Neuronal stem cell (in vitro differentiated cells): ENCODE data around the gene TOE1.

ENCODE experiments used
- DNase-seq: peaks from one replicate; pipeline ENCODE4 v3.0.0-alpha.2; 2013; ENCODE audit warnings: low spot score
- H2AFZ ChIP-seq: one replicate; pipeline ENCODE4 v1.6.1; 2013; ENCODE audit warnings: mild to moderate bottlenecking, low read length, inconsistent platforms
- H2AK5ac ChIP-seq: 2 replicates; pipeline ENCODE4 v1.6.1; 2013; ENCODE audit warnings: low read depth, mild to moderate bottlenecking, inconsistent platforms, low read length, moderate library complexity, mixed read lengths
- H2BK120ac ChIP-seq: 2 replicates; pipeline ENCODE4 v1.6.1; 2013; ENCODE audit warnings: low read depth, mild to moderate bottlenecking, inconsistent platforms, low read length, moderate library complexity, mixed read lengths
- H2BK12ac ChIP-seq: one replicate; pipeline ENCODE4 v1.6.1; 2013; ENCODE audit warnings: low read length, inconsistent platforms
- H2BK15ac ChIP-seq: 2 replicates; pipeline ENCODE4 v1.6.1; 2013; ENCODE audit warnings: mild to moderate bottlenecking, low read length, inconsistent platforms, mixed read lengths
- H2BK5ac ChIP-seq: one replicate; pipeline ENCODE4 v1.6.1; 2013; ENCODE audit warnings: inconsistent platforms, mild to moderate bottlenecking, low read length, moderate library complexity
- H3K14ac ChIP-seq: one replicate; pipeline ENCODE4 v1.6.1; 2013; ENCODE audit warnings: low read length, inconsistent platforms
- H3K18ac ChIP-seq: 2 replicates; pipeline ENCODE4 v1.6.1; 2013; ENCODE audit warnings: low read length, inconsistent platforms
- H3K23ac ChIP-seq: 2 replicates; pipeline ENCODE4 v1.6.1; 2013; ENCODE audit warnings: low read depth, mild to moderate bottlenecking, mixed read lengths, low read length, inconsistent platforms; ENCODE audit not compliant: poor library complexity
- H3K27ac ChIP-seq: replicated peaks from 3 replicates; pipeline ENCODE4 v1.5.1; 2013; ENCODE audit warnings: low read length, inconsistent platforms
- H3K27me3 ChIP-seq, 3 experiments: 2 replicates each; pipeline ENCODE4 v1.6.1; 2013; ENCODE audit warnings: low read length in 3 of 3, mild to moderate bottlenecking in 2 of 3, inconsistent platforms in 1 of 3, low read depth in 1 of 3, mixed read lengths in 1 of 3, moderate library complexity in 1 of 3; ENCODE audit not compliant: control insufficient read depth in 3 of 3, insufficient read depth in 3 of 3
- H3K36me3 ChIP-seq, 2 donors: replicated peaks in 1 of 2; 2 replicates each; pipeline ENCODE4 v1.6.1; 2013; ENCODE audit warnings: low read length in 2 of 2; ENCODE audit not compliant: control insufficient read depth in 2 of 2, insufficient read depth in 2 of 2
- H3K4ac ChIP-seq: 2 replicates; pipeline ENCODE4 v1.6.1; 2013; ENCODE audit warnings: inconsistent platforms, mild to moderate bottlenecking, low read length, moderate library complexity
- H3K4me1 ChIP-seq, 2 donors: 1 replicate in 1 of 2; 2 replicates in 1 of 2; pipeline ENCODE4 v1.6.1; 2013; ENCODE audit warnings: low read length in 2 of 2, low read depth in 1 of 2; ENCODE audit not compliant: control insufficient read depth in 2 of 2, insufficient read depth in 1 of 2
- H3K4me2 ChIP-seq: one replicate; pipeline ENCODE4 v1.6.1; 2013; ENCODE audit warnings: mild to moderate bottlenecking, low read length, inconsistent platforms; ENCODE audit not compliant: insufficient read depth, poor library complexity, severe bottlenecking
- H3K4me3 ChIP-seq, 2 donors: 2 replicates each; pipeline ENCODE4 v1.5.1; 2013; ENCODE audit warnings: low read length in 2 of 2, mild to moderate bottlenecking in 2 of 2, inconsistent platforms in 1 of 2, moderate library complexity in 1 of 2
- H3K79me1 ChIP-seq: one replicate; pipeline ENCODE4 v1.6.1; 2013; ENCODE audit warnings: low read depth, mild to moderate bottlenecking, inconsistent platforms, low read length, moderate library complexity
- H3K9ac ChIP-seq: one replicate; pipeline ENCODE4 v1.6.1; 2013; ENCODE audit warnings: mild to moderate bottlenecking, low read depth, low read length, inconsistent platforms; ENCODE audit not compliant: poor library complexity
- H3K9me3 ChIP-seq, 2 donors: replicated peaks in 1 of 2; 2 replicates each; pipeline versions ENCODE3 to v1.6.1; 2013; ENCODE audit warnings: low read length in 2 of 2, mild to moderate bottlenecking in 2 of 2, inconsistent platforms in 1 of 2, low read depth in 1 of 2, mixed read lengths in 1 of 2, moderate library complexity in 1 of 2; ENCODE audit not compliant: control insufficient read depth in 2 of 2, insufficient read depth in 1 of 2
- H4K8ac ChIP-seq: one replicate; pipeline ENCODE4 v1.6.1; 2013; ENCODE audit warnings: low read depth, mild to moderate bottlenecking, inconsistent platforms, low read length, moderate library complexity
- H4K91ac ChIP-seq: one replicate; pipeline ENCODE4 v1.6.1; 2013; ENCODE audit warnings: low read length, low read depth, mild to moderate bottlenecking, inconsistent platforms; ENCODE audit not compliant: poor library complexity
- whole genome bisulfite sequencing, 2 donors: extraction: QIAGEN DNeasy Blood & Tissue Kit; methylation state at CpG; one replicate each; pipeline ENCODE4 v1.1.7; 2013; ENCODE audit warnings: missing lambda C conversion rate in 2 of 2, mixed read lengths in 1 of 2; ENCODE audit not compliant: insufficient read length in 2 of 2, insufficient replicate concordance in 1 of 2; ENCODE audit errors: extremely low coverage in 2 of 2; 5-methylcytosine and 5-hydroxymethylcytosine counted together

Gene TOE1

GRCh38 chr1:45375104-45376090, 35.4 kb downstream of the TOE1 start:
- no peak overlapping the region for H2BK12ac ChIP-seq
- no peaks in the 10 kb centered on the region for H3K79me1 ChIP-seq
- H3K27ac ChIP-seq, result no peak overlapping the region
- no peak overlapping the region for H4K91ac ChIP-seq
- no peaks in the 10 kb centered on the region for H3K36me3 ChIP-seq
- H2BK5ac ChIP-seq, result no peak overlapping the region
- no peak overlapping the region for H3K18ac ChIP-seq
- no CpG with 5 or more reads among the region's 3 CpGs for WGBS, 2 donors
- no peak overlapping the region for H3K4me3 ChIP-seq
- no peak overlapping the region for H3K4ac ChIP-seq
- no peak overlapping the region for H2AFZ ChIP-seq
- H3K4me2 ChIP-seq, result no peak overlapping the region
- DNase-seq, result no peak
- no peaks in the 10 kb centered on the region for H3K27me3 ChIP-seq
- no peak overlapping the region for H2AK5ac ChIP-seq
- no peak overlapping the region for H3K23ac ChIP-seq
- no peaks in the 10 kb centered on the region for H3K9me3 ChIP-seq
- H3K9ac ChIP-seq, result no peak overlapping the region
- no peak overlapping the region for H2BK120ac ChIP-seq
- H2BK15ac ChIP-seq, result no peak overlapping the region
- no peak overlapping the region for H4K8ac ChIP-seq
- H3K14ac ChIP-seq, result no peak overlapping the region
- no peaks in the 10 kb centered on the region for H3K4me1 ChIP-seq

- H3K4me2 ChIP-seq, result no peak overlapping the region
- H2AFZ ChIP-seq, result no peak overlapping the region
- H3K27me3 ChIP-seq, result no peaks in the 10 kb centered on the region
- H2BK120ac ChIP-seq, result no peak overlapping the region
- no peak overlapping the region for H3K18ac ChIP-seq
- no peak overlapping the region for H3K14ac ChIP-seq
- no peak overlapping the region for H2BK12ac ChIP-seq
- no peak overlapping the region for H2BK5ac ChIP-seq
- no peak for DNase-seq
- no peaks in the 10 kb centered on the region for H3K79me1 ChIP-seq
- H2AK5ac ChIP-seq, result no peak overlapping the region
- no peak overlapping the region for H3K9ac ChIP-seq
- H3K27ac ChIP-seq, result no peak overlapping the region
- H2BK15ac ChIP-seq, result no peak overlapping the region
- H4K8ac ChIP-seq, result no peak overlapping the region
- H3K9me3 ChIP-seq, result no peaks in the 10 kb centered on the region
- H3K4me1 ChIP-seq, result no peaks in the 10 kb centered on the region
- H3K4ac ChIP-seq, result no peak overlapping the region
- no peak overlapping the region for H3K4me3 ChIP-seq
- H4K91ac ChIP-seq, result no peak overlapping the region
- H3K23ac ChIP-seq, result no peak overlapping the region
- no peaks in the 10 kb centered on the region for H3K36me3 ChIP-seq
Observed at GRCh38 chr1:45378184-45378583, 38.2 kb downstream of the TOE1 start.

- Histone ChIP-seq H3K14ac (no peak overlapping the region), H3K4me3 (no peak overlapping the region), H4K91ac (no peak overlapping the region), H3K23ac (no peak overlapping the region), H2BK12ac (no peak overlapping the region), H3K27me3 (no peaks in the 10 kb centered on the region), H2AK5ac (no peak overlapping the region), H3K27ac (no peak overlapping the region), H2BK5ac (no peak overlapping the region), H3K9ac (no peak overlapping the region), H3K79me1 (no peaks in the 10 kb centered on the region), H2AFZ (no peak overlapping the region), H3K4me2 (no peak overlapping the region), H3K36me3 (no peaks in the 10 kb centered on the region), H3K9me3 (no peaks in the 10 kb centered on the region), H2BK120ac (no peak overlapping the region), H4K8ac (no peak overlapping the region), H3K18ac (no peak overlapping the region), H3K4me1 (no peaks in the 10 kb centered on the region), H3K4ac (no peak overlapping the region), H2BK15ac (no peak overlapping the region)
- WGBS, 2 donors, result no CpG with 5 or more reads among the region's 6 CpGs
- DNase-seq, result no peak
Observed at GRCh38 chr1:45379524-45379923, 39.6 kb downstream of the TOE1 start.

- H3K79me1 ChIP-seq, result no peaks in the 10 kb centered on the region
- no peaks in the 10 kb centered on the region for H3K27me3 ChIP-seq
- H3K4me2 ChIP-seq, result no peak overlapping the region
- WGBS, 2 donors, result no CpG with 5 or more reads among the region's 4 CpGs
- H3K4me3 ChIP-seq, result no peak overlapping the region
- H3K4me1 ChIP-seq, result no peaks in the 10 kb centered on the region
- no peak overlapping the region for H2BK15ac ChIP-seq
- no peak overlapping the region for H2BK12ac ChIP-seq
- H4K8ac ChIP-seq, result no peak overlapping the region
- no peak overlapping the region for H2BK120ac ChIP-seq
- H3K18ac ChIP-seq, result no peak overlapping the region
- no peak overlapping the region for H3K27ac ChIP-seq
- no peak overlapping the region for H3K9ac ChIP-seq
- H4K91ac ChIP-seq, result no peak overlapping the region
- no peak overlapping the region for H2AK5ac ChIP-seq
- no peak overlapping the region for H2AFZ ChIP-seq
- H2BK5ac ChIP-seq, result no peak overlapping the region
- no peak overlapping the region for H3K14ac ChIP-seq
- H3K23ac ChIP-seq, result no peak overlapping the region
- H3K4ac ChIP-seq, result no peak overlapping the region
- no peaks in the 10 kb centered on the region for H3K9me3 ChIP-seq
- no peak for DNase-seq
- no peaks in the 10 kb centered on the region for H3K36me3 ChIP-seq
Observed at GRCh38 chr1:45380125-45380524, 40.2 kb downstream of the TOE1 start.
